Measurements from ENCODE around the gene FTCDNL1.

FTCDNL1 gene

DNA sequence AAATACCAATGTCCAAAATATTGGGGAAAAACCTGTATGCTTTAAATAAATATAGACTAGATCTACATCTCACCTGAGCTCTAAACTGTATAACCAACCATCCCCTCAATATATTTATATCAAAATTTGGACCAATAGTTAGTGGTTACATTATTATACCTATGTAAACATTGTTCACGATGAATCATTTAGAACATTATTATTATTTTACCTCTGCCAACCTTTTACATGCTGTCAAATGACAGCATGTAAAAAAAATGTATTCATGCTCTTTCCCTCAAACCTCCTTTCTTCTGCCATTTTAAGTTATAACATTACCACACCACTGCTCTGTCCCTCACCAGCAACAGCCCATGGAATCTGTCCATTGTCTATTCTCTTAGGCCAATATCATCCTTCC, 9.6 kb downstream of the FTCDNL1 start:
- no peak for DNase-seq

DNA sequence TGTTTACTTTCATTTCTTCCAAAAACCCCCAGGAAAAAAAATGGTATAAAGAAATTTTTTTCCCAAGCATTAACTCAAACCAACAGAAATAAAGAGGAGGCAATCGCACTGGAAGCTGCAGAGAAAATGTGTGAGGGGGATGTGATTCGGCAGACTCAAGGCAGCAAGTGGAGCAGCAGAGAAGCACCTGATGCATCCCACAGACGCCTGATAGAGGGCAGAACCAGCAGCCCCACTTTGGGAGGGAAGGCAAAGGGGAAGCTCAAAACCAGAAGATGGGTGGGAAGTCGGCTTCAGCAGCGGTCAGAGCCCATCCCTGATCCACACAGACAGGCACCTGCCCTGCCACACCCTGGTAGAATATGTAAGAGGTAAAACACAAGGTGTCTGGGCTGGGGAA, 12.6 kb downstream of the FTCDNL1 start:
- no peak for DNase-seq

DNA sequence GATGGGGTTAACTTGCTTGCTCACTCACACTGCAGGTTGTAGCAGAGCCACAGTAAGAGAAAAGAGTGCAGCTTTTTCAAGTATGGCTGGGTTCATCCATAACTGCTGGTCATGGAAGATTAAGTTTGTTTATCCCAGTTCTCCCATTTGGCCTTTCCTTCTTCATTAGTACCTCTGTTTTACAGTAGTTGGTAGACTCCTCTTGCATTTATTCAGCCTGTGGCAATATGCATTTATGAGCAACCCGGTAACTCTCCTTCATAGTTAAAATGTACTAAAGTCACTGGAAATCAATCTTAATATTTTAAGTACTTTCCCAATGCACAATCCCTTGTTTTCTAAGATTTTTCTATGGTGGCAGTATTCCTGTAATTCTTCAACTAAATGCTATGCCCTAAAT, 14.0 kb downstream of the FTCDNL1 start:
- no peak for DNase-seq

GRCh38 chr2:199833525-199833924, 17.5 kb downstream of the FTCDNL1 start:
- no peak for DNase-seq

DNA sequence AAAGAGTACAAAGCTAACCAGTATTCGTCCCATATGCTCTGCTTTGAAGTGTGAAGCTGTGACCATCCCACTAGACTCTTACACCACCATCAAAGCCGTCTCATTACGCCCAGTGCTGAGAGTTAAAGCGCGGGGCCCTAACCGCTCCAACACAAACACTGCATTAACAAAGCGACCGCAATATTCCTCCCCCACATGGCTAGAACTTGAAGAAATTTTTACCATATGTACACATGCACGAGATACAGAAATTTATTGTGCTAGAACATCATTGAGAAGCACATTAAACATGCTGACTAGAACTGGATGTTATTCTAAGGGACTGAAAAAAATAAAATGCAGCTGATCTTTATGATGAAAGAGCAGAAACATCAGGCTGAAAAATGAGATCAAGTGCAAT, 20.5 kb downstream of the FTCDNL1 start:
- DNase-seq, result peak; percentile 45

DNA sequence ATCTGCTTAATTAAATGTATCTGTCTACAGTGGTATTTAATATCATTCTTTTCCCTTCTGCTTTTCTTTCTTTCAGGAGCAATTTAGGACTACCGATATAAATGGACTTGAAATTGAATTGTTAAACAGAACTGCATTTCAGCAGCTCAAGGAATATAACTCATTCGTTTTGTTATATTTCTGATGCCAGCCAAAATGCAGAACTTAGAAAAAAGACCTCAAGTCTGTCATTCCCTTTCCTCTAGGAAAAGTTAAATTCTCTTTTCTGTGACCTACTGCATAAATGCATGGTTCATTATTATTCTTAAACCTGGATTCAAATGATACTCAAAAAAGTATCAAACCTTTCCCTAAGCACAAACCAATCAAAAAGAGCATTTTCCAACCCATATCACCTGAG, 21.4 kb downstream of the FTCDNL1 start:
- no peak for DNase-seq

GRCh38 chr2:199819746-199820145, 31.2 kb downstream of the FTCDNL1 start:
- DNase-seq, result no peak

- DNase-seq, result no peak
Measured at GRCh38 chr2:199818754-199819153, 32.2 kb downstream of the FTCDNL1 start.

- no peak for DNase-seq
Measured at GRCh38 chr2:199818026-199818425, 33.0 kb downstream of the FTCDNL1 start.

DNA sequence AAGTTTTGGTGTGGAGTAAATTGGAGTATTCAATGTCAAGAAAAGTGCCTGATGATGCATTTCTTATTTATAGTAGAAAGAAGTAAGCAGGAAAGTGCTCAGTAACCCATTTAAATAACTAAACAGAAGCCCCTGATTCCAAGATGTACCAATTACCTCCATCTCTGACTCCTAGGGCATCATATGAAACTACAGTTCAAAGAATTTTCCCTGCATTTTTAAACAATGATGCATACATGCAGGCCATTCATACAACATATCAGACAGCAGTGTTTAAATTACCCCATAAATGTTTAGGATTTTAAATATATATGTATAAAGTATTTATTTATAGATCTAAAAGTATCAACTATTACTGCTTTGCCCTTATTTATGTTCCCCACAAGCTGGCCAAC, 36.2 kb downstream of the FTCDNL1 start:
- DNase-seq, result no peak

DNA sequence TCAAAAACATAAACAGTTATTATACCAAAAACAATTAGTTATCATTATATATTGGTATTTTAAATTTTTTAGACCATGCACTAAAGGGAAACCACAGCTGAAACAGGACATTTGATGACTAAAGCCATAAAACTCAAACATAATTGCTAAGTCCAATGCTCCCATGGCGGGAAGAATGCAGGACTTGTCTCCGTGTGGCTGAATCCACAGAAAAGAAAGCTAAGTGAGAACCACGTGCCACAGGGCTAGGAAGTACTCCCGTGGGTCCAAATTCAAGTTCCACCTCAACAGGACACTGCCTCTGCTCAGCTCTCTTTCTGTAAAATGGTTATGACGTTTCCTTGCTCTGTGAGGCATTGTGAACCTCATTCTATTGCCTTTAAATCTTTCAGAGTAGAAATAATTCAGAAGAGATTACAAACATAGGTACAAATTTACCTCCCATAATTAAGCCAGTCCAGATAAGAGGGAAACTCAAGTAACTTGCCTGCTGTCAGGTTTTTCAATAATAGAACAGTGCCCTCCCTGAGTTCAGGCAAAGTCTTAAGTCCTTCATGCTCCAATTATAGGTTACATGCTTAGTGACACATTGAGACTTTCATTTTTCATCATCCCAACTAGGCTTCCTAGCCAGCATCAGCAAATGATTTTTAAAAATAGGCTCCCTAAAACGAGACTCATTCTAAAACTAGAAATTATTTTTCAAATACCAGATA, 36.7 kb downstream of the FTCDNL1 start:
- no peak for DNase-seq

DNA sequence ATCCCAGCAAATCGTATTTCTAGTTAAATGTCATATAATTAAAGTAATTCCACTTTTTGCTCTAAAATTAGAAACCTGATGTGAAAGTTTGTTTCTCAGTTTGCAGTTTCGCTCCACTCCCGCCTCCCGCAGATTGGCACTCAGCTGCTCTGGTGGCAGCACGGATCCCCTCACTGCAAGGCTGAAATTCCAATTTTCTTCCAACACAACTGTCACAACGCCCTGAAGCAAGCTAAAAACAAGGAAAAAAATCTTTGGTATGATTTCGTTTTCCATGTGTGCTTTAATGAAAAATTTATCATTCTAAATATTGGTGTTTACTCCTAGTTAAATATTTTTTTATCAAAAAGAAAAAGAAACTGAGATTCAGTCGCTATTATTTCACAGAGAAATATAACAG, 38.5 kb downstream of the FTCDNL1 start:
- no peak for DNase-seq

GRCh38 chr2:199811346-199811745, 39.6 kb downstream of the FTCDNL1 start:
- no peak for DNase-seq

- DNase-seq, result no peak
Measured at GRCh38 chr2:199810422-199811171, 40.4 kb downstream of the FTCDNL1 start.

- DNase-seq, result no peak
Measured at GRCh38 chr2:199807966-199808365, 43.0 kb downstream of the FTCDNL1 start.

DNA sequence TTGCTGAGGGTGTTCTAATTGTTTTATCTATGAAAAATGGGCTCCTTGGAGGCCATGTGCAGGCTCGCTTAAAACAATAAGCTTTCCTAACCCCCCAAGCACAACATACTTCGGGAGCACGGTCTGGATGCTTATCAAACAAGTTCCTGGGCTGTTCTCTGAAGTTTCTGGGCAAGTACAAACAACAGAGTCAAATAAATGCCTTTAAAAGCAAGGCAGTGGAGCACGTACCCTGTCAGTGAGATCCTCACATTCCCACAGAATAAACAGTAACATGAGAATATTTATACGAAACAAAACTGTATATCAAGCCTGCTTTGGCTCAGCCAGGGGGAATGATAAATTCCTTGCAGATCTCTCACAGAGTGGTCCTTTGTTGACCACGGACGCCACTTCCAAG, 44.8 kb downstream of the FTCDNL1 start:
- no peak for DNase-seq

DNA sequence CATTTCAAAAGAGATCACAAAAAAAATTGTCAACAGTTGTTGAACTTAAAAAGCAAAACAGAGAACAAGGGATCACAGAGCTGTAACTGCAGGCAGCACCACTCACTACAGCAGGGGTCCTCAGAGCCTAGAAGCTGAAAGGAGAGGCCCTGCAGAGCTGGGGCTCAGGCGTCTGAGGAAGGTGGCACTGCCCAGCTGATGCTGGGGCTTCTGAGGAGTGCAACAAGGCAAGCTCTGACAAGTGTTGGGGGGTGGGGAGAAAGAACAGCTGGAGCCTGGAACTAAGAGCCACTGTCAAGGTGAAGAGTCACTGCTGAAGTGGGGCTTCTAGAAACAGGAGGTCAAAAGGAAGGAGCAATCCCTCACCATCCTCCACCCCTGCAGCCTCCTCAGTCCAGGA, 46.2 kb downstream of the FTCDNL1 start:
- DNase-seq, result no peak

DNA sequence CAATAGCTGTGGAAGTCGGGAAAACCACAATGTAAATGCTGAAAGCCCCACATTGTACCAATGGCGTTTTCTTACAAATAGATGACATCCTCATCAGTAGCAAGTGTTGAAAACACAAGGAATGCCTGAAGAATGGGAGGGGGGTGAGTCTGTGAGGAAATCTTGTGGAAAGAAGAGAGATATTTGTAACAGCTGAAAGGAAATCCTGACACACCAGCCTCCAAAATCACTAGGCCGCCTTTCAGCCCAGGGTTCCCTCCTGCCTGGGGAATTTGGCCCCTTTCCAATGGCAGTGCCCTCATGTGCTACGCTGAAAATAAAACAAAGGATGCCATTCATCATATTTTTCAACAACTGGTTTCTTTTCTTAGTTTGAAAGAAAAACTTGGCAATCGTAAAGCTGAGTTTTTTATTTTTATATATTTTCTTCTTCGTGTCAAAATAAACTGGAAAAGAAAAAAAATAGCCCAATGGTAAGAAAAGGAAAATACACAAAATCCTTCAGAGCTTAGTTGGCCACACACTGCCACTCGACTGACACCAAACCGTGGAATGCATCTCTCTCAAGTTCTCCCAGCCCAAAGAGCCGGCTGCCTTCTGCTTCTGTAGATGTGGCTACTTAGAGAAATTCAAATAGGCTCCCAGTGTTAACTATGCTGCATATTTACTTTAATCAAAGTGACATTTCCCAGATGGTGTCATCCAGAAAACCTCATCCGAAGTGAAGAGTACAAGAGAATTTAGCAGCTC, 52.0 kb downstream of the FTCDNL1 start:
- peak; percentile 76 for DNase-seq

GRCh38 chr2:199797431-199798403, 53.3 kb downstream of the FTCDNL1 start:
- no peak for DNase-seq

DNA sequence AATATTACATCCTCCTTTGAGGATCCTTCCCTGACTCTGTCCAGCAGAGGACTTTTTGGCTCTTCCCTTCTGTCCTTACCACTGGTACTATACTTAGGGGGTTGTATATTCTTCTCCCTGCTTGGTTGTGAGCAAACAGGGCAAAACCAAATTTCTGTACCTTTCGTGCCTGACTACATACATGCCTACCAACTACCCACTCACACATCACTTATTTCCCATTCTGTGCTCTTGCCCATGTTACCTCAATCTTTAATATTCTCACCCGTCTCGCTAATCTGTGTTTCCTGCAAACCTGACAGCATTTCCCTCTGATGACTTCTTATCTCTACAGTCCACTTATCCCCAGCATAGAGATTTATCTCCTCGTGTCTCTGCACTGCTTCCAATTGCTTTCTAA, 58.6 kb downstream of the FTCDNL1 start:
- DNase-seq, result no peak

DNA sequence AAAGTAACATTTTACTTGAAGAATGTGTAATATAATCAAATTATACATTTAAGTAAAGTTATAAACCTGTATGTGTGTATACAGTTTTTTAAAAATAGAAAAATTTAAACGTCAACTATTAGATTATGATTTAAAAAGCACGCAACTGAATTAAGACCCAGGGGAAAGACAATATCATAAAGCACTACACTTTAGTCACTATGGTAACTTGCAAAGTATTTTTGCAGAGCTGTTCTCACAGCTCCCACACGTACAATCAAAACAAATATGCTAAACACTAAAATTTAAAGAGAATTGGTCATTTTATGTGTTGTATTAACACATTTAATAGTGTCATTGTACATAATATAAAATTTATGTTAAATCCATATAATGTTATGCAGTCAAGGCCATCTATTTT, 59.7 kb downstream of the FTCDNL1 start:
- no peak for DNase-seq

DNA sequence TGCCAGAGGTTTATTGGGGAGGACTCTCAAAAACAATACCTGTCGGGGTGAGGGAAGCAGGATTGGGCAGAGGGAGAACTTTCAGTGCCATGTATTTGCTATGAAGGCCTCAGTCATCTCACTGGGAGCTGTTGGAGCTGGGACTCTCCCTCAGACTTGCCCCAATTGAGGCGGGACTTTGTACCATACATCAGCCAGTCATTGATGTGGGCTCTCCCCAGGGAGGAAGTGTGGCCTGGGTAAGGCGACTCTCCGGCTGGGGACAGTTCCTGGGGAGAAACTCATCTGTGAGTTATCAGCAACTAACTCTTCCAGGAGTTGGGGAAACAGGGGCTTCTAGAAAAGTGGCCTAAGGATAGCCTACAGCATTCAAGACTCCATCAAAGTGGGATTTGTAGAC, 66.5 kb downstream of the FTCDNL1 start:
- no peak for DNase-seq

- DNase-seq, result no peak
Measured at GRCh38 chr2:199779589-199779988, 71.4 kb downstream of the FTCDNL1 start.
